Transverse colon (tissue), 4 donors: ENCODE results near the gene SCGB1A1. TPM values are rescaled to one million over a fixed set of nuclear protein-coding genes. Genes with fewer than 3 reads are reported as not detected.
A peak's percentile ranks its signal among the peaks of the same experiment; 100 is the strongest.

Experiments
- DNase-seq: peaks from one replicate; pipeline ENCODE4 v3.0.0-alpha.2; 2019
- H3K27ac ChIP-seq, 4 donors: fragments of 200-600 bp; sonication (generic); 2 replicates each; pipeline ENCODE4 v1.5.1; 2016 to 2018; ENCODE audit warnings: inconsistent platforms in 4 of 4
- H3K27me3 ChIP-seq: fragments of 200-600 bp; sonication (generic); 2 replicates; pipeline ENCODE4 v1.5.1; 2017; ENCODE audit warnings: inconsistent platforms
- H3K36me3 ChIP-seq, 4 donors: fragments of 200-600 bp; sonication (generic); 2 replicates each; pipeline ENCODE4 v1.5.1; 2017 to 2019; ENCODE audit warnings: inconsistent platforms in 4 of 4
- H3K4me1 ChIP-seq, 4 donors: fragments of 200-600 bp; sonication (generic); 2 replicates each; pipeline ENCODE4 v1.5.1; 2017 to 2020; ENCODE audit warnings: inconsistent platforms in 4 of 4
- H3K4me3 ChIP-seq, 4 donors: fragments of 200-600 bp; sonication (generic); 1 replicate in 1 of 4; 2 replicates in 3 of 4; pipeline versions ENCODE4 v1.5.1 to v1.6.1; 2017 to 2019; ENCODE audit warnings: inconsistent platforms in 4 of 4
- H3K9me3 ChIP-seq, 2 donors: fragments of 200-600 bp; sonication (generic); 2 replicates each; pipeline ENCODE4 v1.5.1; 2017 to 2019; ENCODE audit warnings: inconsistent platforms in 2 of 2
- EP300 ChIP-seq: sonication (generic); formaldehyde crosslinking; IDR thresholded peaks from one replicate; pipeline ENCODE4 v1.6.1; 2017; ENCODE audit warnings: antibody characterized with exemption, low read depth
- POLR2A ChIP-seq: fragments of 450-650 bp; IDR thresholded peaks from one replicate; pipeline ENCODE4 v1.6.1; 2016; ENCODE audit warnings: antibody characterized with exemption, mild to moderate bottlenecking, moderate library complexity
- POLR2AphosphoS5 ChIP-seq, 3 donors: sonication (generic); formaldehyde crosslinking; IDR thresholded peaks; one replicate each; pipeline ENCODE4 v1.6.1; 2016; ENCODE audit warnings: antibody characterized with exemption in 3 of 3
- WGBS, 2 donors: methylation state at CpG; one replicate each; pipeline ENCODE4 v1.1.5; 2018; ENCODE audit warnings: low coverage in 1 of 2; 5-methylcytosine and 5-hydroxymethylcytosine counted together
- in situ Hi-C, 4 donors: fragments of 200-750 bp; cut with MboI; loops; one replicate each; pipeline versions ENCODE4 v1.15.0 to v1.15.1; 2017; ENCODE audit warnings: low sequenced_read_pairs in 3 of 4, low pct_ligation_motif_present in 1 of 4, low pct_unique_long_range_greater_than_20kb in 1 of 4
- intact Hi-C: fragments of 100-400 bp; cut with DNase I; formaldehyde crosslinking; loops from one replicate; pipeline ENCODE4 v1.15.1; 2023; ENCODE audit warnings: low total_unique reads
- total RNA-seq, 4 donors: library from RNA; depleted of rRNA; stranded (reverse); fragments of >200 nt; gene quantifications; one replicate each; pipeline ENCODE4 v1.1.0, GENCODE V29; 2016
- TF ChIP-seq, protein P1 (sequence below), 5 experiments: fragments of 200-600 bp in 3 of 5; fragments of 450-650 bp in 2 of 5; sonication (generic) in 3 of 5; IDR thresholded peaks; 1 replicate in 2 of 5; 2 replicates in 3 of 5; pipeline ENCODE4 v1.5.1; 2016 to 2017; ENCODE audit warnings: antibody characterized with exemption in 5 of 5, inconsistent platforms in 3 of 5, mild to moderate bottlenecking in 2 of 5, moderate library complexity in 1 of 5

SCGB1A1 gene
- total RNA-seq, 4 donors from 2014 or later, result not detected

DNA sequence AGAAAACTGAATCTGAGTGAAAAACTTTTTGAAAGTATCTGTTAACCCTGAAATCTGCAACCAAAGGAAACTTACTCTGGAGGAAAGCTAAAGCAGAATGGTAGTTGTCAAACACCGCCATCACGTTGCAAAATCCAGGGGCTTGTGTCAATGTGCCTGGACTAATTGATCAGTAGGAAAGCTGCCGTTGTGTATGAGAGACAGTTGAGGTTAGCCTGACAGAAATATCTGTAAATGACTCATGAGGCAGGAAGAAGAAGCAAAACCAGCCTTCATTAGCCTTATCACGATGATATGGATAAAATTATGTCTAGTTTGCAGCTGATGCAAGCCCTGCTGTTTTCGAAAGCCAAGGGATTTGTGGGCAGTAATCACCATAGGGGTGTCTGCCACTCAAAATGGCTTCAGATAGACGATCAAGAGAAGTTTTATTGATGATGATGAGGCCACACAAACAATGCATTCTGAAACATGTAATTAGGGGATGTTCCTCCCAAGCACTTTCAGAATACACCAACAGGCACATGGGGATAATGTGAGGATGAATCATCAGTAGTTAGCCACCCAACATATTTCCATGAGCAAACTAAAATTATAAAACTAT lies 8.9 kb downstream of the SCGB1A1 start:
- in situ Hi-C loops, result loop anchor here (10.0 kb wide), 3 partner anchors 117 to 137 kb away; partner anchors contain the start of gene AHNAK (in 1 of the 4)

DNA sequence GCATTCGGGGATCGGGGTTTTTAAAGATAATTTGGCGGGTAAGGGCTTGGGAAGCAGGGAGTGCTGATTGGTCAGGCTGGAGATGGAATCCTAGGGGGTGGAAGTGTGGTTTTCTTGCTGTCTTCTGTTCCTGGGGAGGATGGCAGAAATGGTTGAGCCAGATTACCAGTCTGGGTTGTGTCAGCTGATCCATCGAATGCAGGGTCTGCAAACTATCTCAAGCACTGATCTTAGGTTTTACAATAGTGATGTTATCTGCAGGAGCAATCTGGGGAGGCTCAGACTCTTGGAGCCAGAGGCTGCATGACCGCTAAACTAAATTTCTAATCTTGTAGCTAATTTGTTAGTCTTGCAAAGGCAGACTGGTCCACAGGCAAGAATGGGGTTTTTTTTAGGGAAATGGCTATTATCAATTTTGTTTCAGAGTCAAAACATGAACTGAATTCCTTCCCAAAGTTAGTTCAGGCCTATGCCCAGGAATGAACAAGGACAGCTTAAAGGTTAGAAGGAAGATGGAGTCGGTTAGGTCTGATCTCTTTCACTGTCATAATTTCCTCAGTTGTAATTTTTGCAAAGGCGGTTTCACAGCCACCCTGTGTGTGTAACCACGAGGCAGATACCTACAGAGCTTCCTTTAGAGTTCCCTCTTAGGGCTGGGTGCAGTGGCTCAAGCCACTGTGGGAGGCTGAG lies 10.2 kb downstream of the SCGB1A1 start:
- in situ Hi-C loops (loop anchor here (10.0 kb wide), 3 partner anchors 116 to 136 kb away; partner anchors contain the start of gene AHNAK (in 1 of the 4)), intact Hi-C loops (no loop called here)
- H3K27ac ChIP-seq, result peak overlapping the region; percentile 38 to 80 (median 76)
- WGBS, 2 donors, result 72 to 84% methylated on average over 3 to 8 of the region's 8 CpGs
- no peaks in the 10 kb centered on the region for H3K27me3 ChIP-seq
- no peak for DNase-seq
- peaks cover 13 to 74% (median 50%) of the 10 kb centered on the region in 4 donors for H3K4me1 ChIP-seq
- no peaks in the 10 kb centered on the region for H3K36me3 ChIP-seq
- no peaks in the 10 kb centered on the region for H3K9me3 ChIP-seq
- no peak overlapping the region for H3K4me3 ChIP-seq
- no peak for TF ChIP-seq EP300
- no peak for TF ChIP-seq POLR2AphosphoS5 (IDR thresholded peaks at IDR 0.05)
- TF ChIP-seq, protein P1, sequence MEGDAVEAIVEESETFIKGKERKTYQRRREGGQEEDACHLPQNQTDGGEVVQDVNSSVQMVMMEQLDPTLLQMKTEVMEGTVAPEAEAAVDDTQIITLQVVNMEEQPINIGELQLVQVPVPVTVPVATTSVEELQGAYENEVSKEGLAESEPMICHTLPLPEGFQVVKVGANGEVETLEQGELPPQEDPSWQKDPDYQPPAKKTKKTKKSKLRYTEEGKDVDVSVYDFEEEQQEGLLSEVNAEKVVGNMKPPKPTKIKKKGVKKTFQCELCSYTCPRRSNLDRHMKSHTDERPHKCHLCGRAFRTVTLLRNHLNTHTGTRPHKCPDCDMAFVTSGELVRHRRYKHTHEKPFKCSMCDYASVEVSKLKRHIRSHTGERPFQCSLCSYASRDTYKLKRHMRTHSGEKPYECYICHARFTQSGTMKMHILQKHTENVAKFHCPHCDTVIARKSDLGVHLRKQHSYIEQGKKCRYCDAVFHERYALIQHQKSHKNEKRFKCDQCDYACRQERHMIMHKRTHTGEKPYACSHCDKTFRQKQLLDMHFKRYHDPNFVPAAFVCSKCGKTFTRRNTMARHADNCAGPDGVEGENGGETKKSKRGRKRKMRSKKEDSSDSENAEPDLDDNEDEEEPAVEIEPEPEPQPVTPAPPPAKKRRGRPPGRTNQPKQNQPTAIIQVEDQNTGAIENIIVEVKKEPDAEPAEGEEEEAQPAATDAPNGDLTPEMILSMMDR (IDR thresholded peaks at IDR 0.05), result no peak
- TF ChIP-seq POLR2A, result no peak

More for the DNA sequence above, 8.9 kb downstream of the SCGB1A1 start:
- peak overlapping the region; percentile 38 to 80 (median 57) for H3K27ac ChIP-seq
- peaks cover 8 to 62% (median 39%) of the 10 kb centered on the region in 4 donors for H3K4me1 ChIP-seq
- intact Hi-C loops, result no loop called here
- DNase-seq, result no peak
- H3K27me3 ChIP-seq, result no peaks in the 10 kb centered on the region
- no peak overlapping the region for H3K4me3 ChIP-seq
- 40 to 42% methylated on average over 3 to 6 of the region's 6 CpGs for WGBS, 2 donors
- no peaks in the 10 kb centered on the region for H3K9me3 ChIP-seq
- no peak for TF ChIP-seq EP300
- TF ChIP-seq POLR2AphosphoS5 (IDR thresholded peaks at IDR 0.05), result peak in 1 of 3 donors; percentile 7
- no peaks in the 10 kb centered on the region for H3K36me3 ChIP-seq

DNA sequence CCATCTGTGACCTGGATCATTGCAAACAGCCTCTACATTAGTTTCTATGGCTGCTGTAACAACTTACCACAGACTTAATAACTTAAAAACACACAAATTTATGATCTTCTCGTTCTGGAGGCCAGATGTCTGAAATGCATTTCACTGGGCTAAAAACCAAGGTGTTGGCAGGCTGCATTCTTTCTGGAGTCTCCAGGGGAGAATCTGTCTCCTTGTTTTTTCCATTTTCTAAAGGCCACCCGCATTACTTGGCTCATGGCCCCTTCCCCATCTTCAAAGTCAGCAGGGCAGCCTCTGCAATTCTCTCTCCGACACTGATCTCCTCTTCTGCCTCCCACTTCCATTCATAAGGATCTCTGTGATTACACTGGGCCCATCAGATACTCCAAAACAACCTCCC lies 11.6 kb downstream of the SCGB1A1 start:
- peak overlapping the region; percentile 69 to 80 (median 76) for H3K27ac ChIP-seq
- in situ Hi-C loops, result no loop called here
- no peak for DNase-seq
- intact Hi-C loops, result no loop called here
- peaks cover 13 to 76% (median 46%) of the 10 kb centered on the region in 4 donors for H3K4me1 ChIP-seq
- TF ChIP-seq POLR2A, result no peak
- no peak for TF ChIP-seq EP300
- no peak for TF ChIP-seq POLR2AphosphoS5 (IDR thresholded peaks at IDR 0.05)
- TF ChIP-seq, protein P1 (IDR thresholded peaks at IDR 0.05), result no peak
- no peaks in the 10 kb centered on the region for H3K36me3 ChIP-seq
- no peak overlapping the region for H3K4me3 ChIP-seq
- no peaks in the 10 kb centered on the region for H3K9me3 ChIP-seq
- WGBS, 2 donors, result 46 to 70% methylated on average over 3 of the region's 3 CpGs
- no peaks in the 10 kb centered on the region for H3K27me3 ChIP-seq

DNA sequence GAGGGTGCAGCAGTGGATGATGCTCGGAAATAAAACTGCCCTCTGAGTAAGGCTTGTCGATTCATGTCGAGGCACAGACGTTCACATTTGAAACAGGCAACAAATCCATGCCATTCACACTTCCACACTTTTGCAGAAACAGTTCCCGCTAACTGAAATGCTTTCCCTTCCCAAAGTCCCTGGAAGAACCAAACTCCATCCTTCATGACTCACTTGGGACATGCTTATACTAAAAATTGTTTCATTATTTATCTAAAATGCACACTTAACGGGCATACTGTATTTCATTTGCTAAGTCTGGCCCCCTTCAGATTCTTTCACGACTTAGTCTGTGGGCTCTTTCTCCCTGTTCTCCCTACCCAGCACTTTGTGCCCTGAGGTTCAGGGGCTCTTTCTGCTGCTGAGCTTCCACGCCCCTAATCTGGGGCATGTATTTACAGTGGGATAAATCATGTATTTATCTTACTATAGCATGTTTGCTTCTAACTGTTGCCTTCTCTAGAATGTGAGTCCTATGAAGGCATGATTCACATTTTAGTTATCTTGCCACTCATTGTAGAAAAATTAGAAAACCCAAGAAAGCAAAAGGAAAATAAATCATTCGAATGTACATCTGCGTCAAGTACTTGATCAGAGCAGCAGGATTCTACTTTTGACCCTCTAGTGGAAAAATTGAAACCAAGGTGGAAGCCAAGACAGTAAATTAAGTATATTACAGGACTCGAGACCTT lies 12.5 kb downstream of the SCGB1A1 start:
- TF ChIP-seq EP300 (no peak), POLR2AphosphoS5 (IDR thresholded peaks at IDR 0.05) (peak in 1 of 3 donors; percentile 30)
- TF ChIP-seq, protein P1 (IDR thresholded peaks at IDR 0.05), result no peak
- peaks cover 18 to 80% (median 47%) of the 10 kb centered on the region in 4 donors for H3K4me1 ChIP-seq
- in situ Hi-C loops, result no loop called here
- H3K36me3 ChIP-seq, result no peaks in the 10 kb centered on the region
- H3K4me3 ChIP-seq, result no peak overlapping the region
- no peaks in the 10 kb centered on the region for H3K27me3 ChIP-seq
- intact Hi-C loops, result no loop called here
- DNase-seq, result no peak
- WGBS, 2 donors, result 56 to 70% methylated on average over 11 of the region's 11 CpGs
- H3K27ac ChIP-seq, result peak overlapping the region; percentile 69 to 80 (median 76)
- H3K9me3 ChIP-seq, result no peaks in the 10 kb centered on the region
